Caki2 (cell line): ENCODE measurements around the gene SAMD9L. TPM values are rescaled to one million over a fixed set of nuclear protein-coding genes. Genes with fewer than 3 reads are reported as not detected.
"Not testable (repeated sequence)": the region's sequence is repeated elsewhere in the genome, so short reads cannot be mapped to it uniquely, and the experiment has no call there.

Source experiments
- DNase-seq: peaks from one replicate; pipeline ENCODE4 v3.0.0-alpha.2; 2015; ENCODE audit warnings: low read depth
- in situ Hi-C: cut with HindIII; loops from 2 replicates; pipeline ENCODE4 v1.10.0; 2016; ENCODE audit warnings: low sequenced_read_pairs, low pct_unique_long_range_greater_than_20kb, mixed read lengths
- total RNA-seq: library from RNA; depleted of rRNA; stranded (reverse); fragments of >200 nt; shearing (Covaris generic); gene quantifications from 2 replicates; pipeline ENCODE4 v1.2.3, GENCODE V29; 2014; ENCODE audit warnings: low replicate concordance

Gene SAMD9L
- total RNA-seq, 1 experiment from 2014 or later = 0.17 TPM

DNA sequence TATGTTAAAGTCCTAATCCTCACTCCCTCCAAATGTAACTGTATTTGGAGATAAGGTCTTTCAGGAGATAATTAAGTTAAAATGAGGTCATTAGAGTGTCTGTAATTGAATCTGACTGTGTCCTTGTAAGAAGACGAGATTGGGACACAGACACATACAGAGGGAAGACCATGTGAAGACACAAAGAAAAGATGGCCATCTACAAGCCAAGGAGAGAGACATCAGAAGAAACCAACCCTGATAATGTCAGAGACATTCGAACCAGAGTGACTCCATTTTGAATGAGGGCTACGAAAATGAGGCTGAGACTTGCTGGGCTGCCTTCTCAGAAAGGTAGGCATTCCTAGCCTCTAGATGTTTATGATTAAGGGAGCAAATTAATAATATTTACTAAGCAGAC, 542 bp upstream of the SAMD9L start:
- in situ Hi-C loops = no loop called here
- DNase-seq = no peak

DNA sequence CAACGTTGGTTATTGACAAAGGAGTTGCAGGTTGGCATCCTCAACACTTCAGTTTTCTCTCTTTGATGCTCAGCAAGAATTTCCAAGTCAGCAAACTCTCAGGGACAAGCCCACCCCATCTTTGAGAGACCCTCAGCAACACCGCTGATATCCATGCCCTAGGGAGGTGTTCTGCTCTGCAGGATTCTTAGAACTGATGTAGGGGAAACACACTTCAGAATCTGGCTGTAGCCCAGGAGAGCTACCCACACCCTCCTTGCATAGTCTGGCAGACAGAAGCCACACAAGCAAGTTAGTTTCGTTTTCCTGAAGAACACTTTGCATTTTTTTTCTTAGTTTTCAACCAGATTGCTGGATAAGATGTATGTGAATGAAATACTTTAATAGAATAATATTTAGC, 822 bp downstream of the SAMD9L start:
- no peak for DNase-seq
- in situ Hi-C loops = no loop called here

DNA sequence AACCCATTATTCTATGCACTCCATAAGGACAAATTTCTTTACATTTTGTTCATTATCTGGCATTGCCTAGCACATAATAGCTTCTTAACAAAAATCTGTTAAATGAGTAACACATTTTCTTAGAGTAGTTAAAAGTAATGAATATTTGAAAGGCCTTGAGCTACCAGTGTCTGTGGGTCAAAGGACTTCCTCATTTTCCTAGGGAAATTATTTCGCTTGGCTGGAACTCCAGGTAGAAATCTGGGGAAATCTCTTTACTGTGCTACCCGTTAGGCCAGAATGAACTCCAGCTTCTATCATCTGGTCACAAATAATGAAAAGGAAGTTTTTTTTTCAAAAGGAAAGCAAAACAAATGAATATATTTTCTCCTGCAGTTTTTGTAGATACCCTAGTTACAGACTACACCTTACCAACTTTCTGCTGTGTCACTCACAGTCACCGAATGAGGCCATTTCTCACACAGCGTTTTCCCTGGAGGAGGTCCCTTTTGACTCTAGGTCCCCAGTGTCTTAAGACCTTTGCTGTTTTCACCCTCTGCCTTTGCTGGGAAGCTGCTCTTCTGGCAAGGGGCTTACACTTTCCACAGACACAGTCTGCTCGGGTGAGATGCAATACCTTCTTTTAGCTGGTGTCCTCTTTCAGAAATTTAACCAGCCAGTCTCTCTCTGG, 1.6 kb downstream of the SAMD9L start:
- in situ Hi-C loops = no loop called here
- DNase-seq = no peak

DNA sequence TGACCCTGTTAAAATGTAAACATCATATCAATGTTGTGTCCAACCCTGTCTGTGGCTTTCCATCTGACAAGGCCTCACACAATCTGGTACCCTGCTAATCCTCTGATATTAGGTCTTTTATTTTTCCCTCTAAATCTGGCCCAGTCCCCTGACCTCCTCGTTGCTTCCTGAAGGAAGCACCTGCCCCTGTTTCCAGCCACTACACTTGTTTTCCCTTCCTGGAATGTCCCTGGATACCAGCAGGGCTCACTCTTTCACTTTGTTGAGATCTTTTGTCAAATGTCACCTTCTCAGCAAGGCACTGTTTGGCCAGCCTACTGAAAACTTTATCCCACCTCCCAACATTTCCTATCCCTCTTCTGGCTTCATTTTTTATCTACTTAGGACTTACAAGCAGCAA, 2.1 kb downstream of the SAMD9L start:
- in situ Hi-C loops = no loop called here
- DNase-seq = no peak

DNA sequence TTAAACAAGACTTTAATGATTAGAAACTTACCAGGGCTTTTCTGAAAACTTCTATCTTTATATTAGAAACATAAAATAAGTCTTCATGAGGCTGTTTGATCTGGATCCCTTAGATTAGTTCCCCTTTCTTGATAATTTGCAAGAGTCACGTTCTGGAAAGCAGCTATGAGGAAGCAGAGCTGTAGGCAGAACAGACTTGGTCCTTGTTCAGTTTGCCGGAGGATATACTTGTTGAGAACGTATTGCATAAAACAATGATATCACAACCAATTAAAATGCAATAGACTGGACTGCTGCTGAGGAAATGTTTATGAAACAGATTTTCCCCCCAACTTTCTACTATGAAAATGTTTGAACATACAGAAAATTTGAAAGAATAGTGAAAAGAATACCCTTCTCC, 2.8 kb downstream of the SAMD9L start:
- no peak for DNase-seq
- in situ Hi-C loops = no loop called here

DNA sequence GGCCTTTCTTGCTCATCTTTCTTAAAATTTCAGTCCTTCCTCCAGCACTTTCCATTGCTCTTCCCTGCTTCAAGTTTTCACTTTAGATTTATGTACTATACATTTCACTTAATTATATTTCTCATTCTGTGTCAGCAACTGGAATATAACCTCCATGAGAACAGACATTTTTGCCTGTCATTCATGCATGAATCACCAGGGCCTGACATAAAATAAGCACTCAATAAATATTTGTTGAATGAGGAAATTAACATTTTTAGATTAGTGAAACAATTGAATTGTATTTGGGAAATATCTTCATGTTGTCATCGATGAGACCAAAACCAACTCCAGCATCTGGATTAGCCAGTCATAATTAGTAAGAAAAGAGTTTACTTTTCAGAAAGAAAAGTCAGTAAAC, 6.1 kb downstream of the SAMD9L start:
- in situ Hi-C loops = no loop called here
- no peak for DNase-seq

DNA sequence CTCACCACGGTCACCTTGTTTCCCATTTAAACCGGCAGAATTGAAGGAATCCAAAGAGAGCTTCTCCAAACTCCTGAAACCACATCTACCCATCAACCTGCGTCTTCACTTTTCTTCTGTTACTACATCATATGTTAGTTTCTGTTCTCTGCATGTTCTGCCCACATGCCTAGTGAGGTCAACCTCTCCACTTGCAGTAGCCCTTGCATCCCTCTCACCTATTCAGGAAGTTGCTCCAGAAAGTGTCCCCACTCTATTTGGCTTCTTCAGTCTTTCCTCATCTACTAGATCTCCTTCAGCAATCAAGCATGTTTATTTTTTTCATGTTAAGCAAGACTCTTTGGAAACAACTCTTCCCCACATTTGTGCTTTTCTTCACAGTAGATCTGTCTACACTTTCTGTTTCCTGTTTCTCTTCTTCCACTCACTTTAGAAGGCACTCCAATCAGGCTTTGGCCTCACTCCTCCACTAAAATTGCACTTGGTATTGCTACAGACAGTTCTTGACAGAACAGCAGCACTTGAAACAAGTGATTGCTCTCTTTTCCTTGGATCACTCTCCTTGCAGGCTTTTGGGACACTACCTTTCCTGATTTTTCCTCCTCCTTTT, 7.5 kb downstream of the SAMD9L start:
- no peak for DNase-seq
- in situ Hi-C loops = no loop called here

DNA sequence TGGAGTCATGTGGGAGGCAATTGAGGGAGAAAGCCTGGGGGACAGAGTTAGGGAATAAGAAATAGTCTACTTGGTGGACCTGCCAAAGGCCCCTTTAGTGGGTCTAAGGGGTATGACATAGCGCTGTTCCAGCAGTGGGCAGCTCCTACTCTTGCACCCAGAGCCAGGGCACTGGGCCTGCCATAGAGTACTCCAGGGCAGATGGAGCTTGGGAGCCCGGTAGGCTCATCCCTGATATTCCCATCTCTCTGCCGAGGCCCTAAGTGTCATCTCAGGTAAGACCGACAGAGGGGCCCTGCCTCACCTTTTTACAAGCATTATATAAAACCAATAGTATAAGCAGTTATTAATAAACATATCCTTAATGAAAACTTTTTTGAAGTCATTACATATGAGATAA, 9.6 kb downstream of the SAMD9L start:
- DNase-seq = no peak
- in situ Hi-C loops = no loop called here

DNA sequence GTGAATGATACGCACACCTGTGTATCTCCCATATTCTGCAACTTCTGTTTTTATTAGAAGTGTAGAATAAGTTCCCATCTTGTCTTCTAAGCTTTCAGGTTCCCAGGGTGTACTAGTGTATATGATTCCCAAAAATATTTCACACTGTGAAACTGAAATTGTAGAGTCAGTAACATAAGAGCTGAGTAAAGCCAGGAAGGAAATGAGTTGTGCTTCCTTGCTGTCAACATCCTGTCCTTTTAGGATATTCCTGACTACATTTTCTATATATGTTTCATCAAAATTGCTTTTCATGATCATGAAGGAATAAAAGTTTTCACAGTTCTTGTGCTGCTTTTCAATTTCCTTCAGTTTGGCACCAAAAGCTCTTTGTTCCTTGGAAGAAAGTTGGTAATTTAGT, 15.2 kb downstream of the SAMD9L start:
- no peak for DNase-seq
- in situ Hi-C loops = no loop called here

DNA sequence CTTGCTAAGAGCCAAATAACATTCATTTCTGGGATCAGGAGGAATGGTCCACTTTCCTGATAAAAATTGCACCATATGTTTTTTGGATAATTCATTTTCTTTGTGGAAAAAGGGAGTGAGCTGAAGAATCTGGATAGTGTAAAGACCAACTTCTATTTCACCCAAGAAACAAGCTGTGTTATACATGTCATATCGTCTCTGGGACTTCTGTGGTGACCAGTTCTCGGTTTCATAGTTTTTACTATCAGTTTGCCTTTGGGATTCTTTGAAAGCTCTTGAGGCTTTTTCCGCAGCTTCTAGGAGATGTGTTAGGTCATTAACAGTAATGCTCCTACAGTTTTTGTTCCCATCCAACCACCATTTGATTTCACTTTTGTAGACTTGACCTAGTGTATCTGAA, 16.0 kb downstream of the SAMD9L start:
- DNase-seq = no peak
- in situ Hi-C loops = no loop called here

DNA sequence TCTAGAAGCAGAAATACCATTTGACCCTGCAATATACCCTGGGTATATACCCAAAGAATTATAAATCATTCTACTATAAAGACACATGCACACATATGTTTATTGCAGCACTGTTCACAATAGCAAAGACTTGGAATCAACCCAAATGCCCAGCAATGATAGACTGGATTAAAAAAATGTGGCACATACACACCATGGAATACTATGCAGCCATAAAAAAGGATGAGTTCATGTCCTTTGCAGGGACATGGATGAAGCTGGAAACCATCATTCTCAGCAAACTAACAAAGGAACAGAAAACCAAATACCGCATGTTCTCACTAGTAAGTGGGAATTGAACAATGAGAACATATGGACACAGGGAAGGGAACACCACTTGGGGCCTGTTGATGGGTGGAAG, 21.2 kb downstream of the SAMD9L start:
- in situ Hi-C loops, DNase-seq: not testable (repeated sequence)

DNA sequence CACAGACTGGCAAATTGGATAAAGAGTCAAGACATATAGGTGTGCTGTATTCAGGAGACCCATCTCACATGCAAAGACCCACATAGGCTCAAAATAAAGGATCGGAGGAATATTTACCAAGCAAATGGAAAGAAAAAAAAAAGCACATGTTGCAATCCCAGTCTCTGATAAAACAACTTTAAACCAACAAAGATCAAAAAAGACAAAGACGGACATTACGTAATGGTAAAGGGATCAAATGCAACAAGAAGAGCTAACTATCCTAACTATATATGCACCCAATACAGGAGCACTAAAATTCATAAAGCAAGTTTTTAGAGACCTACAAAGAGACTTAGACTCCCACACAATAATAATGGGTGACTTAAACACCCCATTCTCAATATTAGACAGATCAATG, 24.7 kb downstream of the SAMD9L start:
- DNase-seq, in situ Hi-C loops: not testable (repeated sequence)

DNA sequence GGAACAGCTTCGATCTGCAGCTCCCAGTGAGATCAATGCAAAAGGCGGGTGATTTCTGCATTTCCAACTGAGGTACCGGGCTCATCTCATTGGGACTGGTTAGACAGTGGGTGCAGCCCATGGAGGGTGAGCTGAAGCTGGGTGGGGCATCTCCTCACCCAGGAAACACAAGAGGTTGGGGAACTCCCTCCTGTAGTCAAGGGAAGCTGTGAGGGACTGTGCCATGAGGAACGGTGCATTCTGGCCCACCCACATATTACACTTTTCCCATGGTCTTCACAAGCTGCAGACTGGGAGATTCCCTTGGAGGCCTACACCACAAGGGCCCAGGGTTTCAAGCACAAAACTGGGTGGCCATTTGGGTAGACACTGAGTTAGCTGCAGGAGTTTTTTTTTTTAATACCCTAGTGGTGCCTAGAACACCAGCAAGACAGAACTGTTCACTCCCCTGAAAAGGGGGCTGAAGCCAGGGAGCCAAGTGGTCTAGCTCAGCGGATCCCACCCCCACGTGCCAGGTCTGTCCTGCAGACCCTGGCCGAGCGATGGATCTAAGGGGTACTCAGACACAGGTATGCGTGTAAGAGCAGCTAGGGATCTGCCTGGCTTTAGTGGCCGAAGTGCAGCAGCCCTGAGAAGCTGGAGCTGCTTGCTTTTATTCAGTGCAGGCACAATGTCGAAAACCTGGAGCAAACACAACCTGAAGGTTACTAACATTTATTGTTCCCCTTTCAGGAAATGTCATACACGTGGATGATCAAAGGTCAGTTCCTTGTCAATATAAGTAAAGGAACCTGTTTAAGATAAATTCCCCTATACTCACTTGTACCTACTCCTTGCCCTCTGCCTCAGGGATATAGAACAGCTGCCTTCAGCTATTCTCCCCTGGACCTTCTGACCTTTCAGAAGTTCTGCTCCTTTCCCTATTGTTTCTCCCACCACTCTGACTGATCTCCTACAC, 27.3 kb downstream of the SAMD9L start:
- DNase-seq = no peak
- in situ Hi-C loops = no loop called here

DNA sequence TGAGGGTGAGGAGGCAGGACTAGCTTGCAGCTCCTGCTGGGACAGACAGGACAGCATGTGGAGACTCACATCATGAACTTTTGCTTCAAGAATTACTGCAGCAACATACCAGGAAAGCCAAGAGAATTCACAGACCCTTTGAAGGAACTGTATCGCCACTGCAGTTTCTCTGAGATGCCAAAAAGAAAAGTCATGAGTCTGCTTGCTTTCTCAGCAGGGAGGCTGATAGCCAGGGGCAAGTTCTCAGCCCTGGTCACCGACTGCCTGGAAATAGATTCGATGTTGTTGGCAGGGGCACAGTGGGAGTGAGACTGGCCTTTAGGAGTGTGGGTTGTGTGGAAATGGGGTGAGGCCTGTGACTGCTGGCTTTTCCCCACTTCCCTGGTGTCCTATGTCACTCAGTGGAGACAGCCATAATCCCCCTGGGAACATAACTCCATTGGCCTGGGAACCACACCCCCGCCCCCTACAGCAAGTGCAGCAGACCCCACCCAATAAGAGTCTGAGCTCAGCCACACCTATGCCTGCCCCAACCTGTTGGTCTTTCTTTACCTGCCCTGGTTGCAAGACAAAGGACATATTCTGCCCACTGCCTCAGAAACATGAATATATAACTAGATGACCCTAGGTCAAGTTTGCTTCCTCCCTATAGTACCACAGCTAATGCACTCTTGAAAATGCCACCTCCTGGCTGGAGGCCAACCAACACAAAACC, 28.8 kb downstream of the SAMD9L start:
- no peak for DNase-seq
- in situ Hi-C loops = no loop called here

DNA sequence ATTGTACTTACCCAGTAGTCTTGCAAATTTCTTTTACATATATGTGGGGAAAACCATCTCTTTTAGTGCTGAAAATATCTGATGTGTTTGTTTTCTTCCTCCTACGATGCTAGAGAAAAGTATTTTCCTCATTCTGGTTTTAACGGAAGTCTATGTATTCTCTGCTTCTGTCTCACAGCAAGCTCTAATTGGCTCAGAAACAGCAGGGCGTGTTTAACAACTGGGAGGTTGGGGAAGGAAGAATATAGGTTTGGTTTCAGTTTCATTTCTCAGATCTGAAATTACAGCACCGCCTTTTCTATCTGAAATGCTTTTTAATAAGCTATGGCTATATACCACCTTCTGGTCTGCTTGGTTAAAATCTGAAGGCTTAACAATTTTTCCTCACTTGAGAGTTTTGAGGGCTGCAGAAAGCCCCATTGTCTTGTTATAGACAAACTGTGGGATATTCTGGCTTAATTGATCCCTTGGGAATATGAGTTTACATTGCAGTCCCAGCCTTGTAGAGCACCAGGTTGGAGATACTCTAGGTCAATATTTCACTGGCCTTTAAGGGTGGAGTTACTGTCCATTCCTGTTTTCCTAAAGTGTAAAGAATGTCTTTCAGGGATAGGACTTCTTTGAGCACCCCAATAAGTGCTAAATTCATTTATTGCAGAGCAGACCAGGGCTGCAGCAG, 30.2 kb downstream of the SAMD9L start, which contains the start of gene SAMD9:
SAMD9 (minus strand) TSS at position 128 of the 679 bp plus-strand sequence. CDS start 11,882 bp downstream, outside the sequence.
- DNase-seq = peak; percentile 66
- in situ Hi-C loops = no loop called here

DNA sequence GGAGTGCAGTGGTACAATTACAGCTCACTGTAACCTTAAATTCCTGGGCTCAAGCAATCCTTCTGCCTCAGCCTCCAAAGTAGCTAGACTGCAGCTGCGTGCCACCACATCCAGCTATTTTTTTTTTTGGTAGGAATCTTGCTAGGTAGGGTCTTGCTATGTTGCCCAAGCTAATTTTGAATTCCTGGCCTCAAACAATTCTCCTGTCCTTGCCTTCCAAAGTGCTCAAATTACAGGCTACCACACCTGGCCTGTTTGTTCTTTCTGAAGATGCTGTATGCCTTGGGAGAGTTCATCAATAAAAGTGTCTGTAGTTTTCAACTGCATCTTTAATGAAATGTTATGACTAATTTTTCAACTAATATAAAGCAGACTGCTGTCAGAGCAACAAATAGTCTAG, 30.9 kb downstream of the SAMD9L start:
- peak; percentile 3 for DNase-seq
- in situ Hi-C loops = no loop called here

DNA sequence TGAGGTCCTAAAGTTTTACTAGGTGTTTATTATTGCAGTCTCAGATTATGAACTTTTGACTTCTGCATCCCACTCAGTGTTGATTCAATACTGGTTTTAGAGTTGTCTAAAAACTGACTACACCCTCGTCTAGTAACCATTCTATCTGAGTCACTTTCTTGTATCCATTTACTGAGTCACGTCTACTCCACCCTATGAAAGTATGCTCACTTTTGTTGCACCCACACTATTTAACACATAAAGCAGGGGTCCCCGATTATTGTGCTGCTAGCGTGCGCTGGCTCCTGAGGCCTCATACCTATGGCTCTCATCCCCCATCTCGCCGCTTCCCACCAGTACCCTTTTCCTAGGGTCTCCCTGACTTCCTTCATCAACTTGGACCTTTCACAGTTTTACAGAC, 32.4 kb downstream of the SAMD9L start:
- in situ Hi-C loops = no loop called here
- DNase-seq = peak; percentile 23

DNA sequence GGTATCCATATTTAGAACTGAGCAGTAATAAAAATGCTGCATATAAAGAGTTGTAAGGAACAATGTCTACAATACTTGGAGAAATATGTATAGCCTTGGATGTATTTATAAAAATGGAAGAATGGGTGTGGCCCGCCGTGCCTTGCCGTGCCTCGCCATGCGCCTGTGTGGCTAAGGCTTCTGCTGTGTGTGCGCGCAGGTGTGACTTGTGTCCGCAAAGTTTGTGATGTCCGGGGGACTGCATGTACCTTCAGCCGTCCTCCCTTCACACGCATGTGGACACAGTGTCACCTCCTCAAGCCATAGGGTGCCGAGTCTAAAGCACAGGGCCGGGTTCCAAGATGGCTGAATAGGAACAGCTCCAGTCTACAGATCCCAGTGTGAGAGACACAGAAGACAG, 40.2 kb downstream of the SAMD9L start:
- in situ Hi-C loops = no loop called here
- DNase-seq = no peak
